Hepatocyte (in vitro differentiated cells): ENCODE results near the gene SGTA. TPM values are rescaled to one million over a fixed set of nuclear protein-coding genes. Genes with fewer than 3 reads are reported as not detected.

ENCODE experiments used
- DNase-seq: peaks from one replicate; pipeline ENCODE4 v3.0.0-alpha.2; 2016; ENCODE audit warnings: low spot score
- H2AFZ ChIP-seq: fragments of 200-600 bp; sonication (generic); 2 replicates; pipeline ENCODE4 v1.6.0; 2016; ENCODE audit warnings: antibody characterized with exemption, mild to moderate bottlenecking
- H3K27ac ChIP-seq: fragments of 200-600 bp; sonication (generic); 2 replicates; pipeline ENCODE4 v1.5.1; 2016; ENCODE audit warnings: mild to moderate bottlenecking
- H3K27me3 ChIP-seq: fragments of 200-600 bp; sonication (generic); 2 replicates; pipeline ENCODE4 v1.6.1; 2016
- H3K36me3 ChIP-seq: fragments of 200-600 bp; sonication (generic); replicated peaks from 2 replicates; pipeline ENCODE4 v1.5.1; 2016; ENCODE audit warnings: low read depth; ENCODE audit not compliant: insufficient read depth
- H3K4me1 ChIP-seq: fragments of 200-600 bp; sonication (generic); 2 replicates; pipeline ENCODE4 v1.5.1; 2016; ENCODE audit warnings: mild to moderate bottlenecking, moderate library complexity; ENCODE audit not compliant: insufficient read depth
- H3K4me2 ChIP-seq: fragments of 200-600 bp; sonication (generic); 2 replicates; pipeline ENCODE4 v1.6.0; 2016
- H3K4me3 ChIP-seq: fragments of 200-600 bp; sonication (generic); 2 replicates; pipeline ENCODE4 v1.5.1; 2016; ENCODE audit warnings: mild to moderate bottlenecking
- H3K79me2 ChIP-seq: fragments of 200-600 bp; sonication (generic); 2 replicates; pipeline ENCODE4 v1.6.0; 2017; ENCODE audit warnings: mild to moderate bottlenecking
- H3K9me2 ChIP-seq: fragments of 200-600 bp; sonication (generic); replicated peaks from 2 replicates; pipeline ENCODE4 v1.6.0; 2017; ENCODE audit warnings: mild to moderate bottlenecking; ENCODE audit not compliant: insufficient read depth
- H3K9me3 ChIP-seq: fragments of 200-600 bp; sonication (generic); 2 replicates; pipeline ENCODE4 v1.5.1; 2016; ENCODE audit warnings: low read depth, mild to moderate bottlenecking
- H4K20me1 ChIP-seq: fragments of 200-600 bp; sonication (generic); 2 replicates; pipeline ENCODE4 v1.6.0; 2016; ENCODE audit warnings: mild to moderate bottlenecking; ENCODE audit not compliant: insufficient read depth, poor library complexity, severe bottlenecking
- EZH2 ChIP-seq: fragments of 200-600 bp; sonication (generic); IDR thresholded peaks from 2 replicates; pipeline ENCODE4 v1.6.1; 2016; ENCODE audit warnings: antibody characterized with exemption, mild to moderate bottlenecking, borderline replicate concordance
- EZH2phosphoT487 ChIP-seq: fragments of 200-600 bp; sonication (generic); IDR thresholded peaks from one replicate; pipeline ENCODE4 v1.6.1; 2018; ENCODE audit warnings: antibody characterized with exemption, mild to moderate bottlenecking, low read depth, moderate library complexity; ENCODE audit not compliant: unreplicated experiment, severe bottlenecking
- WGBS: methylation state at CpG from one replicate; pipeline ENCODE4 v1.1.6; 2016; ENCODE audit warnings: low lambda C conversion rate; ENCODE audit errors: missing lambda C conversion rate; 5-methylcytosine and 5-hydroxymethylcytosine counted together
- polyA plus RNA-seq: library from polyadenylated mRNA; unstranded; fragments of >200 nt; fragmentation: Nextera tagmentation; extraction: Ambion mirVana; gene quantifications from 2 replicates; pipeline ENCODE4 v1.2.1, GENCODE V29; 2016
- total RNA-seq: library from RNA; depleted of rRNA; stranded (reverse); fragments of >200 nt; gene quantifications from 2 replicates; pipeline ENCODE4 v1.2.3, GENCODE V29; 2014
- TF ChIP-seq, protein P1 (sequence below): fragments of 200-600 bp; sonication (generic); IDR thresholded peaks from 2 replicates; pipeline ENCODE4 v1.5.1; 2016; ENCODE audit warnings: antibody characterized with exemption, mild to moderate bottlenecking; ENCODE audit not compliant: poor library complexity

The SGTA gene
- total and polyA plus RNA-seq, 2 experiments from 2014 or later: 37.4 to 62.8 TPM

GRCh38 chr19:2755811-2756210, 27.3 kb downstream of the SGTA start:
- Histone ChIP-seq H3K4me3 (no peak overlapping the region), H3K79me2 (no peaks in the 10 kb centered on the region), H3K27me3 (no peaks in the 10 kb centered on the region), H3K27ac (no peak overlapping the region), H3K4me2 (no peak overlapping the region), H3K9me2 (no peaks in the 10 kb centered on the region), H3K36me3 (no peaks in the 10 kb centered on the region), H2AFZ (no peak overlapping the region), H4K20me1 (no peaks in the 10 kb centered on the region), H3K9me3 (no peaks in the 10 kb centered on the region), H3K4me1 (no peaks in the 10 kb centered on the region)
- DNase-seq: no peak
- TF ChIP-seq EZH2 (no peak), EZH2phosphoT487 (no peak)
- TF ChIP-seq, protein P1, sequence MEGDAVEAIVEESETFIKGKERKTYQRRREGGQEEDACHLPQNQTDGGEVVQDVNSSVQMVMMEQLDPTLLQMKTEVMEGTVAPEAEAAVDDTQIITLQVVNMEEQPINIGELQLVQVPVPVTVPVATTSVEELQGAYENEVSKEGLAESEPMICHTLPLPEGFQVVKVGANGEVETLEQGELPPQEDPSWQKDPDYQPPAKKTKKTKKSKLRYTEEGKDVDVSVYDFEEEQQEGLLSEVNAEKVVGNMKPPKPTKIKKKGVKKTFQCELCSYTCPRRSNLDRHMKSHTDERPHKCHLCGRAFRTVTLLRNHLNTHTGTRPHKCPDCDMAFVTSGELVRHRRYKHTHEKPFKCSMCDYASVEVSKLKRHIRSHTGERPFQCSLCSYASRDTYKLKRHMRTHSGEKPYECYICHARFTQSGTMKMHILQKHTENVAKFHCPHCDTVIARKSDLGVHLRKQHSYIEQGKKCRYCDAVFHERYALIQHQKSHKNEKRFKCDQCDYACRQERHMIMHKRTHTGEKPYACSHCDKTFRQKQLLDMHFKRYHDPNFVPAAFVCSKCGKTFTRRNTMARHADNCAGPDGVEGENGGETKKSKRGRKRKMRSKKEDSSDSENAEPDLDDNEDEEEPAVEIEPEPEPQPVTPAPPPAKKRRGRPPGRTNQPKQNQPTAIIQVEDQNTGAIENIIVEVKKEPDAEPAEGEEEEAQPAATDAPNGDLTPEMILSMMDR: no peak
- WGBS: 95% methylated on average over 16 of the region's 16 CpGs

DNA sequence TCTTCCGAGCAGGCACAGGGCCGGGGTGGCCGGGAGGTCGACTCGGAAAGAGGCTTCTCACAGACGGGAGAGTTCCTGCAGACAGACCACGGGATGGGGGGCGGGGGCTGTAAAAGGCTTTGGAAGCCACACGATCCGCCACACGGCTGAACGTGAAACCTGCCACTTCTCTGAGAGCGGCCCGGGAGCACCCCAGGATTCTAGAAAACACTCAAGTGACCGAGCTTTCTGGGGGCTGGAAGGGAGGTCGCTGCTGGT, 27.7 kb downstream of the SGTA start:
- no peak overlapping the region for H3K27ac ChIP-seq
- no peaks in the 10 kb centered on the region for H3K27me3 ChIP-seq
- no peaks in the 10 kb centered on the region for H3K9me2 ChIP-seq
- H2AFZ ChIP-seq: no peak overlapping the region
- H3K36me3 ChIP-seq: no peaks in the 10 kb centered on the region
- no peak for DNase-seq
- no peak overlapping the region for H3K4me2 ChIP-seq
- no peaks in the 10 kb centered on the region for H3K4me1 ChIP-seq
- H3K79me2 ChIP-seq: no peaks in the 10 kb centered on the region
- TF ChIP-seq EZH2phosphoT487 (no peak), EZH2 (no peak)
- TF ChIP-seq, protein P1: no peak
- no peaks in the 10 kb centered on the region for H3K9me3 ChIP-seq
- no peak overlapping the region for H3K4me3 ChIP-seq
- 98% methylated on average over 16 of the region's 16 CpGs for WGBS
- H4K20me1 ChIP-seq: no peaks in the 10 kb centered on the region

- Histone ChIP-seq H3K4me1 (no peaks in the 10 kb centered on the region), H3K27me3 (no peaks in the 10 kb centered on the region), H3K27ac (no peak overlapping the region), H3K9me2 (no peaks in the 10 kb centered on the region), H3K4me2 (no peak overlapping the region), H2AFZ (no peak overlapping the region), H3K79me2 (no peaks in the 10 kb centered on the region), H4K20me1 (no peaks in the 10 kb centered on the region), H3K36me3 (no peaks in the 10 kb centered on the region), H3K9me3 (no peaks in the 10 kb centered on the region), H3K4me3 (no peak overlapping the region)
- no peak for DNase-seq
- no peak for TF ChIP-seq EZH2
- TF ChIP-seq EZH2phosphoT487: no peak
- TF ChIP-seq, protein P1: no peak
- WGBS: 91% methylated on average over 40 of the region's 43 CpGs
Measured at GRCh38 chr19:2754659-2755447, 28.2 kb downstream of the SGTA start.
